A172 (cell line): ENCODE measurements around the gene LRMDA. TPM values are rescaled to one million over a fixed set of nuclear protein-coding genes. Genes with fewer than 3 reads are reported as not detected.
A peak's percentile ranks its signal among the peaks of the same experiment; 100 is the strongest.

ENCODE experiments used
- DNase-seq: peaks from one replicate; pipeline ENCODE4 v3.0.0-alpha.2; 2015; ENCODE audit warnings: low spot score
- total RNA-seq: library from RNA; depleted of rRNA; stranded (reverse); fragments of >200 nt; shearing (Covaris generic); gene quantifications from 2 replicates; pipeline ENCODE4 v1.2.3, GENCODE V29; 2014

LRMDA gene
- total RNA-seq, 1 experiment from 2014 or later, result not detected

DNA sequence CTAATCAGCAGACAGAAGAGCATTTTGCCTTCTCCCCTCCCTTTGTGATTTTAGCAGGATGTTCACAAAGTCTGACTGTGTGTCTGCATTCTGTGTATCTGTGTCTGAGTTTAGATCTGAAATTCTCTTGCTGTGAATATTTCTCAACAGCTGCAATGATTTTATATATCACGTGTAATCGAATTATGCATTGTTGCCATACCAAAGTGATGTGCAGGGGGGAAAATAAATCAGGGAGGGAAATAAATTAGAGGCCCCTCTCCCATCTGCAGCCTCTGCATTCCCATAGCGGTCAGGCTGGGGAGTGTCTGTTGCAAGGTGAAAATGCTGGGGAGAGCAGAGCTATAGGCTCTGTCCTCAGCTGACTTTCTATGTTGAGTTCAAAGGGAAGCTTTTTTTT is 209.0 kb downstream of the LRMDA start:
- peak; percentile 29 for DNase-seq

DNA sequence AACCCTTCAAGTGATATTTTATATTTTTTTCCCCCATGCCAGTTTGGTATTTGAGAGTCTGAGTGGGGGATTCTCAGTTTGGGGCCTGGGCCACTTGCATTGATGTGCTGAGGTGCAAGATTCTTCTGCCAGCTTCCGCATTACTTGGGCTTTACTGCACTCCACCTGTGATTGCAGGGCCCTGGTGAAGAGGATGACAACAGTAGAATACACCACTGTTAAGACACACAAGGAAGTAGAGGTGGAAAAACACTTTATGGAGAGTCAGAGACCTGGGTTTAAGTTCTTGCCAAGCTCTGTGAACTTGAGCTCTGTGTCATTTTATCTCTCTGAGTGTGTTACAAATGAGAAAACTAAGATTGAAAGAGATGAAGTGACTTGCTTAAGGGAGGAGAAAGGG is 209.4 kb downstream of the LRMDA start:
- no peak for DNase-seq

DNA sequence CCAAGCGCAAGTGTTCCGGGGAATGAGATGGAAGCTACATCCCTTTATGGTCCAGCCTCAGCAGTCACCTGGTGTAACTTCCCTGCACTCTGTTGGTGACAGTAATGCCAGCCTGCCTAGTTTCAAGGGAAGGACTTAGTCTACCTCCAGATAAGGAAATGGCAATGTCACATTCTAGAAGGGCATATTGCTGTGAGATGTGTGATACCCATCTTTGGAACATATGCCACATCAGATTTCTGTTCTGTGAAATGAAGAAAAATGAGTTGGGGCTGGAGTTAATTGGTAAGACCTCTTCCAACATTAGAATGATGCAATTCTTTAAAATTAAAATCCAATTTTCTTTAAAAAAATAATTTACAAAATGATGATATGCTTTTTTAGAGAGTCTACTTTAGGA is 212.0 kb downstream of the LRMDA start:
- no peak for DNase-seq

DNA sequence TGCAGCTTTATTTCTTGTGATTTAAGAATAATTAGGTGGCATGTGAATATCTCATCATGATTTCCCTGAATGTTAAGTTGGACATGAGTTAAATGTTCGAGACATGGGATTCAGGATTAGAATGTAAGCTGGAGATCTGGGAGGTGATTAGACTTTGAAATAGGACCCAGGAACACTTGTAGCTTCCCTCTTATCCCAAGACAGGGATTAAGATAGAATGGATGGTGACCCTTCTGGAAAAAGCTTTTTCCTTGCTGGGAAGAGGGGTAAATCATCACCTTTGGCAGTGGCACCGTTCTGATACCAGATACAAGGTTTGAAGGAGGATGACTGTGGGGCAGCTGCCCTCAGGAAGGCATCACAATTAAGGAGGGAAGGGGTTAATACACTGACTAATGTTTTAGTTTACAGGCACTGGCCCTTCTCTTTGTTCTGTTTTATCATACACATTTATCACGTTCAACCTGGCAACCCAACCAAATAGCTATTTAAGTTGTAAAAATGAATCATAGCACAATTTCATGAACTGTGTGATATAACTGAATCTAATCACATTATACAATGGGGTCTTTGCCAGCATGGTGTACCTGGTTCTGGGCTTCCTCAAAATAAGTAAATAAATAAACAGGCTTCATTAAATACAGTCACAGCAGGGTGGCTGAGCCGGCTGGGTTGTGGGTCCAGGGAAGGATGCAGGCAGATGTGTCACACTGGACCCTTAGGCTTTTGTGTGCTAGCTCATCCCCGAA is 212.7 kb downstream of the LRMDA start:
- no peak for DNase-seq

DNA sequence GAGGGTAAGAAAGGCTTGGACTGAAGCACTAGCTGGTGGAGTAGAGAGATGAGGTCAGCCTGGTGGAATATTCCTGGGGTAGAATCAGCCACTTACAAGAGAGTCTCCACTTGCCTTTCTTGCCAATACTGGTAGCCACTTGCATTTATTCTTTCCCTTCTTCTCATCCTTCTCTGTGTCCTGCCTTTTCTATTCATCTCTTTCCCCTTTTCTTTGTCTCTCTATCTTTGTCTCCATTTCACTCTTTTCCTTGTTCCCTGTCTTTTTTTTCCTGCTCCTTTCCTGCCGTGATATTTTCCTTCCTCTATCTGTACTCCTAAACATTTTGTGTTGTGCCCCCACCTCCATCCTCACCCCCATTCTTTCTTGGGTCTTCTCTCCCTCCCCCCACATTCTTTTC is 214.3 kb downstream of the LRMDA start:
- no peak for DNase-seq

DNA sequence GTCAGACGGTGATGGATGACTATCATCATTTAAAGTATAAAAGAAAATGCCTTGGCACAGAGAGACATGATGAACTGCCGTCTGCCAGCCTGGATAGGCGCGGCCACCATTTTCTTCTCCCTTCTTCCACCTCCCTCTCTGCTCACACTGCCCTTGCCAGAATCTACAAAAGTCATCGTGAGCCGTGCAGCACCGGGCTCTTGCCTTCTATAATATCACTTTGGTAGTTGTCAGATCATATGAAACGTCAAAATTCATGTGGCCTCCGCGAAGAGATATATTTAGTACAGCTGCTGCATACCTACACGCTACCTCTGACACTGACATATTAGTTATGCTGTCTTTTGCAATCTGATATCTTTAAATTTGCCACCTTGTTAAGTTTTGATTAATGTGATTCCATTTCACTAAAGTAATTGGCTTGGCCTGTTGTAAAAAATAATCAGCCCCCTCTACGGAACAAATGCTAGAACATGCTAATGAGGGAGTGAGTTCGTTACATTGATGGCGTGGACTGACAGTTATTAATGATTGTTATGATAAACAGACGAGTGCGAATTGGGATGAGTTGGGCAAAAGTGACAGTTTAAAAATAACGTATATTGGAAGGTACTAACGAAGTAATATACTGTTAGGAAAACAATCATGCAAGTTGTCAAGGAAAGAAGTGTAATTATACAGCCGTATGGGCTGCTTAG is 214.9 kb downstream of the LRMDA start:
- no peak for DNase-seq

DNA sequence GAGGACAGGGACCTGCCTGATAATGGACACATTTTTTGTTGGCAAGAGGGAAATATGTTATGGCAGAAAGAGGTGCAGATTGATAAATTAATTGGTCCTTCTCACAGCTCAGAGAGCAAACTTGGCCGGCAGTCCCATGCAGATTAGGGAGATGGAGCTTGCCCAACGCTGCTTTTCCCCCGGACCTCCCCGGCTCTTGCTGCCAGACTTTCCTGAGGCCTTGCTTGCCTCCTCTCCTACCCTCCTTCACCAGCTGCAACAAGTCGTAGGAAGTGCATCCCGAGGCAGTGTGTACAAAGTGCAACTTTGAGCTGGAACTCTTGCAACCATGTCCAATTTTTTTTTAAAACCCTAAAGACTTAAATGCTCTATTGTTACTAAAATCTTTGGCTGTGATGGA is 215.5 kb downstream of the LRMDA start:
- no peak for DNase-seq

DNA sequence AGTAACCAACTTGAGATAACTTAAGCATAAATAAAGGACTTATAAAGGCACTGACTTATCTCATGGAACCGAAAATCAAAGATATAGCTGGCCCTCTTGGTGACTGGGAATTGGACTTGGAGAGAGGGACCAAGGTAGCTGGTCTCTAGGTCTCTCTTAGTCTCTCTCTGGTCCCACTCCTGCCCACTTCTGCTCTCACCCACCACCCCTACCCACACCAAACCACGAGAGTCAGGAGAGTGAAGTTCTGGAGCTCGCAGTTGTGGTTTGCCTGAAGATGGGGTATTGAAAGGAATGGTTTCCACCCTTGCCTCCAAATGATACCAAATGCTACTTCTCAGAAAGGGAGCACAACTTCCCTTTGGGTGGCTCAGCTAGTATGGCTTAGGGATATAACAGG is 216.3 kb downstream of the LRMDA start:
- DNase-seq, result no peak

DNA sequence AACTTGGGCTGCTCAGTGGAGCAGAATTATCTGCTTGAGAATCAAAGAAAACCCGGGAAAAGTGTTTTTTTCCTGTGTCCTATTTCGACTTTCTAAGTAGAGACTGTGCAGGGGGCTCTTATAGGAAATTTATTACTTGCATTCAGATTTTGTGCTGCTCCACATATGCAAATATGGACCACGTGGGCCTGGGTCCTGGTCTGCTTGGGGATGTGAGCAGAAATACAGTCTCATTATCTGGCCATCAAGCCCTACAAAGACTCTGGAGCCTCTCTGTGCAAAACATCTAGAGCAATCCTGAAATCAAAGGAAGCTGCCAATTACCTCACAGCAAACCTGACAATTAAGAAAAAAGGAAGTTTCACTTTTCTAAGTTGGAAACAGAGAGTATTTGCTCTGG is 216.9 kb downstream of the LRMDA start:
- DNase-seq, result no peak

DNA sequence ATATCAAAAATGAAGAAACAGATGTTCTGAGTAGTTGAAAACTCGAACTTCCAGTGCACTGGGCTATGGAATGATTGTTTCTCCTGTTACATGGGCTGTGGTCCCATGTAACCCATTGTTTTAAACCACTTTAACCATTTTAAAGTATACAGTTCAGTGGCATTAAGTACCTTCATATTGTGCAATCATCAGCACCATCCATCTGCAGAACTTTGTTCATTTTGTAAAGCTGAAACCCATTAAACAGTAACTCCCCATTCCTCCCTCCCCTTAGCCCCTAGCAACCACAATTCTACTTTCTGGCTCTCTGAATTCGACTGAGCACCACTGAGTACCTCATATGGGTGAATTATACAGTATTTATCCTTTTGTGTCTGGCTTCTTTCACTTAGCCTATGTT is 217.4 kb downstream of the LRMDA start:
- no peak for DNase-seq

DNA sequence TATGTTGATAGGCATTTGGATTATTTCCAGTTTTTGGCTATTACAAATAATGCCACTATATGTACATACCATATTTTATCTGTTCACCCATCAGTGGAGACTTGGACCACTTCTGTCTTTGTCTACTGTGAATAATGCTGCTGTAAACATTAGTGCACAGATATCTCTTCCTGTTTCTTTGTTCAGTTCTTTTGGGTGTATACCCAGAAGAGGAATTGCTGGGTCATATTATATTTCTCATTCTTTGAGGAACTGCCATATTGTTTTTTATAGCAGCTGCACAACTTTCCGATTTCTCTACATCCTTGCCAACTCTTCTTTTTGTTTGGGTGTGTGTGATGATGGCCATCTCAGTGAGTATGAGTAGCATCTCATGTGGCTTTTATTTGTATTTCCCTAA is 218.0 kb downstream of the LRMDA start:
- no peak for DNase-seq

DNA sequence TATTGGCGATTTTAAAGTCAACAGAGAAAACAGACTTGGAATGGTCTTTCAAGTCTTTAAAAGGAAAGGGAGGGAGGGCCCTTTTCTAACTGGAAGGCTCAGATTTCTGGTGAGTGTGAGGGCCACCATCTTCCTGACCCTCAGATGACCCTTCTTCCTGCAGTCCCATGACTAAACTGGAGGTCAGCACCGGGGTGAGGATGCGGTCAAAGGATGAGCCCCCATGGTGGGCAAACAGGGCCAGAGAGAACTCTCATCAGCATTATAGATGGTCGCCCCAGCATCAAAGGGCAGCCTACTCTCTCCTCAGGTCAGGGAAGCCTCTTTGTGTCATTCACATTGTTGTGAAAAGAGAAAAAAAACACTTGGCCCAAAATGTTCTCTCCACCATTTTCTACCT is 219.2 kb downstream of the LRMDA start:
- no peak for DNase-seq

DNA sequence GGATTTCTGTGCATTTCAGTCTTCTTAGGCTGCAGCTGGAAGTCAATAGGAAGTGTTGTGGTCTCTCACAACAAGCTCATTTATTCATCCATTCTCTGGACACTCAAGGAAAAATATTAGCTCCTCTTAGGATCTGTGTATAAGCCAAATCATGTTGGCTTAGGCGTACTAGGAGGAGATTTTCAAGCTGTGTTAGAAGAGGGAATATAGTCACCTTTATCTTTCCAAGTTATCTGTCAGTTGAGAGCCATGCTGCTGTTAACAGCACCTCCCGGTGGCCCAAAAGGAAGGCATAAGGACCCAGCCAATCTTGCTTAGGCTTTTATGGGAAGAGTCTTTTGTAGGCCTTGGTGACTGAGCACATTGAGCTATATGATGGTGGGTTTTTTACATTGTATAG is 220.0 kb downstream of the LRMDA start:
- no peak for DNase-seq

DNA sequence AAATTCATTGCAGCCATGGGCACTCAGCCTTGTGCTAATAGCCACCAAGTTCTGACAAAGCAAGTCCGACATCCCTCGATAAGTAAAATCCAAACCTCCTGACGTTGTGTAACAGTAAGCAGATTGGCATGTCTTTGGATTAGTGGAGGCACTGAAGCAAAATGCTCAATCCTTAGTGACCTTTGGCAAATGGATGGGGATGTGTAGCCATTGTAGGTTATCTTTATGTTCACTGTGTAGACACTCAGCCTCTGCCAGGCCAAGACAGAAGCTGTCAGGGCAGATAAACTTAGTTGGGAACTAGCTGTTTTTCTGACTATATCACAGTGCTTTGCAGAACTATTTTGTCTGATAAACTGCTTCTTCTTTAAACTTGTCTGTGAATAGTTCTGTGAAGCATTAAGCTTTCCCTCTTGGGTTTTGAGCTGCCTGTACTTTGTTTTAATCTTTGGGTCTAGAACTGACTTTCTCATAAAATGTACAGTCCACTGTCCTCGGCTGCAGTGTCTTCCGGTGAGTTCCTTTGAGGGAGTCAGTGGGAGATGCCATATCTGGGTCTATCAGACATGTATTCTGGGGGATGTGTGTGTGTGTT is 220.8 kb downstream of the LRMDA start:
- DNase-seq, result no peak

DNA sequence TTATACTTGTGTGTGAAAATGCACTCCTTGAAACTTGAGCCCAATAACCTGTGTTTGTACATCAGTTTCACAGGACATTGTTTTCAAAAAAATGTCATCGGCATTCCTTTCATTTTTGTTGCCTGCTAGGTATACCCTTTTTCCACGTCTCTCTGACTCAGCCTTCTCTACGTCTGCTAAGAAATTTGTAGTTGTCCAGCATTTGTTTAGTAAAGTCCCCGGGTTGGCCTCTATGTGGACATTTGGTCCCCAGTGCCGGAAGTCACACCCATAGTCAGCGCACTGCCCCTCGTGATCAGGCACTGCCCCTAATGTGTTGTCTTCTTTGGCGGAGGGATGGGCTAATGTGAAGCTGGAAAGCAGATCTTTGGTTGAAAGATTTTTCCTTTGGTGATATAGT is 222.3 kb downstream of the LRMDA start:
- DNase-seq, result no peak

DNA sequence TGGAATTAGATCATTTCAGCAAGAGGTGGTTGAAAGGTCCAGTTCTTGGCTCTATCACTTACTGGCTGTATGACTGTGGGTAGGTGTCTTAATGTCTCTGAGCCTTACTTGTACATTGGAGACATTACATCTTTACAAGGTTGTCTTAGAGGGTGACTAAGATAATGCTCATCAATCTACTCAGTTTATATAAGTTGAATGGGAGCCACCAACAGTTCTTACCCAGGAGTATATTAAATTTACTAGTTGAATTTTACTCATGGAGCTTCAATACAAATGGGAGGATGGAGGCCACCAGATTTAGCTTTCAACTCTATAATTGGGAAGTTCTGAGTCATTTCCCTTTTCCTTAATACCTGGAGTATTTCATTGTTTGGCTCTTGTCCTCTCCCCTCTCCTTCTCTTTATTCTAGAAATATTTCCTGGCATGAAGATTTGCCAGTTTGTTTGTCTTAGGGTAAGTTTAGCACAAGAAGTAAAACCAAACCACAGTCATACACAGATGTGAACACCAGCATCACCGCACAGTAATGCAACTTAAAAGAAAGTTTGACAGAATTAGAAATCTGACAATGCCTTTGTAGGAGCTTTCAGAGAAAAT is 222.8 kb downstream of the LRMDA start:
- peak; percentile 57 for DNase-seq

DNA sequence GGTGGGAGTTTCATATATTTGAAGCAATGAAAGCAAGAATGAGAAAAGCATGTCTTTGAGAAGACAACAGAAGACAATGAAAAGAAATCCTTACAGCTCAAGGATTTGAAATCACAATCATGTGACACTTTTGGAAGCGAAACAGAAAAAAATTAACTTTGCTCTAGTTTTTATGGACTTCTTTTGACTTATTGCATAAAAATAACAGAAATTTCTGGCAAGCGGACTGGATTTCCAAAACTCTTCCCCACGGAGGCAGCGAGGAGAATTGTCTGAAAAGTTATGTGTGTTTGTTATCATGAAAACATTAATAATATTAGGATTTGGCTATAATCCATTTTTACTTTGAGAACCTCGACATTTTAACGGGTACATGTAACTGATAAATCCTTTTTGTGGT is 223.3 kb downstream of the LRMDA start:
- DNase-seq, result no peak

DNA sequence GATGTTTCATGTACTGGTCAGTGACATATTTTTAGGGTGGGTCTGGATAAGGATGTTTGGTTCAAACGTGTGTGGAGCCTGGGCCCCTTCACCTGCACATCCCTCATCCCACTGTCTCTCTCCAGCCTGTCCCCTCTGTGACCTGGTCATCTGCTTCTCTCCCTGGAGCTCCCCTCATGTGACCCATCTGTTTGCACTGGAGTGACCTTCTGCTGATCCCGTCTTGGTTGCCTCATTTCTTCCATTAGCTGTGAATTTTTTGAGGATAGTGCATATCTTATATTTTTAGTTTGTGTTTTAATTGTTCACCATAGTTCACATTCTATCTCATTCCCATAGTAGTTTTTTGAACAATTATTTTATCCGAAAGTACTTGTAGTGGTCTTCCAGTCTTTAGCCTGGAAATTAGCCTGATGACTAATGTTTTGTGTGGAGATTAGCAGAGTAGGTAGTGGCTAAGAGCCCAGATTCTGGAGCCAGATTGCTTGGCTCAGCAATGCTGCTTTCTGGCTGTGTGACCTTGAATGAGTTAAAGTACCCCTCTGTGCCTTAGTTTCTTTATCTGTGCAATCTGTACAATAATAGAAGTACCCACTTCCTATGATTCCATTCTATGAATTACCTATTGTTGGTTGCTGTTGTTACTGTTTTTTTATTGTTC is 224.5 kb downstream of the LRMDA start:
- peak; percentile 68 for DNase-seq

DNA sequence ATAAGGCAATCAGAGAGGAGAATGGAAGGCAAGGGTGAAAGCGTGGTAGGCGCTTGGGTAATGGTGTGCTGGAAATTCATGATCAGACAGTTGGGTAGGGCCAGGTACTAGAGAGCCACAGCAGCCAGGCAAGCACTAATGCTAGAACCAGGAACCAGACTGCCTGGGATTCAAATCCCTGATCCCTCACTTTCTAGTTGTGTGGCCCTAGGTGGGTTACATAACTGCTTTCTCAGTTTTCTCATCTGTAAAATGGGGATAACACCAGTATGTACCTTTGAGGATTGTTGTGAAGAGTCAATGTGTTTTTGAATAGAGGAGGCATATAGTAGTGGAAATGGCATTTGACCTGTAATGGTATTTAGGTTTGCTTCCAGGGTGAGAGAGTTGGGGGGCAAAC is 225.9 kb downstream of the LRMDA start:
- no peak for DNase-seq

DNA sequence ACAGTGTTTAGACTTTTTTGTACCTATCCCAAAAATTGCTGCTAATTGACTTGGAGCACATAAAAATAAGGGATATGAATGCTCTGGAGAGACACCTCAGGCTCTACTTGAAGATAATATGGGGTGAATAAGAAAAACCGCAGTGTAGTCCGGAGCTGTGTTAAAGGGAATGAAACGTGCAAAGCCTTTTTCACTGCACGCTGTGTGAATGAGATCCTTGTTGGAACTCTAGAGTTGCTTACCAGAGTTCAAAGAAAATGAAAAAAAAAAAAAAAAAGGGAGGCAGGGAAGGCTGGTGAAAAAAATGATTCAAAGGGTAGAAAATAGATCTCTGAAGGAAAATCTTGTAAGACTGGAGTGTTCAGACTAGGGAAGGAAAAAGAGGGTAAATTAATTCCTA is 226.6 kb downstream of the LRMDA start:
- DNase-seq, result no peak

DNA sequence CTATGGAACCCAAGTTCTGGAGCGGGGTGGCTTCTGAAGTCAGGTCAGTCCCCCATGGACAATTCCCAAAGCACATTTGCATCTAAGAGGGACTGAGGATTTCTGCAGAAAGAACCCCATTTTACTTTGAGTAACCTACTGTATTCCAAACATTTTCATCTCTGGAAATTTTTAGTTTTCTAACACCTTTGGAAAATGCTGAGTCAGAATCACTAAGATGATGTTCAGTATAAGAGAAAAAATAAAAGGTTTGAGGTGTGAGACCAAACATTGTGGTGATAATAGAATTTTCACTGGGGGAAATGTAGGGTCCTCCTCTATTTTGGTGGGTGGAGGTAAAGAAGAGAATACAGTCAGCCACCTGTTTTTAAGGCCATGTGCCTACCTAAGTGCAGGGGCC is 227.1 kb downstream of the LRMDA start:
- DNase-seq, result no peak

DNA sequence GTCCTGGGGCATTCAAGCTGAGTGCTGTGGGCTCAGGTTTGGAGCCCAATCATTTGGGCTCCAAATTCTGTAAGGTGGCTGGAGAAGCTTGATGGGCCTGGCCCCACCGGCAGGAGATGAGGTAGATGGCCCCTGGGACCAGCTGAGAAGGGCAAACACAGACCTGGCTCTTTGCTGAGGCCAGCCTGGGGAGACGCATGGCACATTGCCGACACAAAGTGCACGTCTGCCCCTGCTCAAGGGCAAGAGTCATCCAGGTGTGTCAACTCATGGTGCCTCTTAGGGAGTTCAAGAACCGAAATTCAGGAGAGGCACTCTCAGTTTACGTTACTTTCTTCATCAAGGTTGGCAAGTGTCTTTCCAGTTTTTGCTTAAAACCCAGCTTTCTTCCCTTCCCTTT is 227.5 kb downstream of the LRMDA start:
- DNase-seq, result no peak
